TTC549 (cell line): Measurements from ENCODE around the gene ITPA.

Experiments
- FAIRE-seq: peaks from 2 replicates; lab custom pipeline; 2012; peaks lifted over from hg19 to GRCh38; lab: Jason Lieb, UNC

The ITPA gene

DNA sequence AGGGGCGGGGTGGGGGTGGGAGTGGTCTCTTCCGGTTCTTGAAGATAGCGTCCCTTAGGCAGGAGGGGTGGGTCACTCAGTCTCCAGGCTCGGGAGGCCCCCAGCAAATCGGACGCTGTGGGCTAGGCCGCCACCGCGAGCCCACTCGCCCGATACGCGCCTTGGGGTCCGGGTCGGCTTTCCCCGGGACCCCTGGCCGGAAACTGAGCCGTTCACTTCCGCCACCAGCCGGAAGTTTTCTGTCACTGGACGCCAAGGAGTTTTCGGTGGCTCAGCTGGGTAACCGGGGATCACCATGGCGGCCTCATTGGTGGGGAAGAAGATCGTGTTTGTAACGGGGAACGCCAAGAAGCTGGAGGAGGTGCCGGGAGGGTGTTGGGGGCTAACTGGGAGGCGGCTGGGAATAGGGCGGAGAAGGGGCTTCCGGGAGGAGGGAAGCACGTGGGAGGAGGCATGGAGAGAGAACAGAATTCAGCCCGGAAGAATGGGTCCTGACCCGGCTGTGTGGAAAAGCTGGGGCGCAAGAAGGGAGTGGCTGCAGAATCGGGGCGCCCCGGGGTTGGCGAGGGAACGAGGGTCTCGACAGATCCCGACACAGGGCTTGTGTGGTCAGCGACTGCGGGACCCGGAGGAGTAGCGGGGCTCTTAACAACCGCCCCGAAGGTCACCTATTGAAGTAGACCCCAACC is at the start of gene ITPA:
Gene ITPA (plus strand): TSS at position 242 of the 689 bp plus-strand sequence. CDS start 54 bp downstream, at position 296.
- FAIRE-seq, result no peak

DNA sequence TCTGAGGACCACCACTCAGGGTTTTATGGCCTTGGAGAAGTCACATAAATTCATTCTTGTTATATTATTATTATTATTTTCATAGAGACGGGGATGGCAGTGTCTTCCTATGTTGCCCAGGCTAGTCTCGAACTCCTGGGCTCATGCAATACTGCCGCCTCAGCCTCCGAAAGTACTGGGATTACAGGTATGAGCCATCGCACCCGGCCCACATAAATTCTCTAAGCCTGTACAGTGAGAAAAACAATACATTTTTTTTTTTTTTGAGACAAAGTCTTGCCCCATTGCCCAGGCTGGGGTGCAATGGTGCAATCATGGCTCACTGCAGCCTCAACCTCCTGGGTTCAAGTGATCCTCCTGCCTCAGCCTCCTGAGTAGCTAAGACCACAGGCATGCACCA is 48.9 kb upstream of the ITPA start:
- FAIRE-seq, result no peak

- FAIRE-seq, result no peak
These were observed 47.8 kb upstream of the ITPA start for GRCh38 chr20:3161316-3162079.

GRCh38 chr20:3162080-3162611 is 47.2 kb upstream of the ITPA start:
- FAIRE-seq, result no peak

GRCh38 chr20:3163099-3164042 is 45.9 kb upstream of the ITPA start:
- FAIRE-seq, result no peak

DNA sequence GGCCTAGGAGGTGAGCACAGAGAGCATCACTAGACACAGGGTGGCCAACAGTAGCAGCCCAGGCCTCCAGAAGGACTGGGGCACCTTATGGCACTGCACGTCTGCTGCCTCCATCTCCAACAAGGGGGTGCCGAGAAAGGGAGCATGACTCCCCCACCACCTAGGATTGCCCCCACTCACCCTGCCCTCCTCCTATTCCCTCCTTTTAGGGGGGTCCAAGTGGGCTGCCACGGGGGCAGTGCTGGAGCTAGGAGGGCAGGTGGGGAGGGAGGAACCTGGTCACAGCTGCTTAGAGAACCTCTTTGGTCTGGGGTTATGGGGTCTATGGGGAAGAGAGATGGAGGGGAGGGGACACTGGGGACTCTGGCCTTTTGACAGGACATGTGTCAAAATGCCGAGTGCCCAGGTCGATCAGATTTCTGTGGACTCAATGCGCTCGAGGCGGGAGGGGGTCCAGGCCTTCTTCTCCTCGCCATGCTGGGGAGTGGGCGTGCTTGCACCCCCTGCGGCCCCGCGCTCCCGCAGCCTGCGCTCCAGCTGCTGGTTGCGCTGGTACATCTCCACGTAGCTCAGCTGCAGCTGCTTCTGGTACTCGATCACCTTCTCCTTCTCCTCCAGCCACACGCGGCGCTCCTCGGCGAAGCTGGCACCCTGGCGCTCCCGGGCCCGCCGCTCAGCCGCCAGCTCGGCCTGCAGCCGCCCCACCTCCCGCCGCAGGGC is 45.1 kb upstream of the ITPA start:
- FAIRE-seq, result no peak

DNA sequence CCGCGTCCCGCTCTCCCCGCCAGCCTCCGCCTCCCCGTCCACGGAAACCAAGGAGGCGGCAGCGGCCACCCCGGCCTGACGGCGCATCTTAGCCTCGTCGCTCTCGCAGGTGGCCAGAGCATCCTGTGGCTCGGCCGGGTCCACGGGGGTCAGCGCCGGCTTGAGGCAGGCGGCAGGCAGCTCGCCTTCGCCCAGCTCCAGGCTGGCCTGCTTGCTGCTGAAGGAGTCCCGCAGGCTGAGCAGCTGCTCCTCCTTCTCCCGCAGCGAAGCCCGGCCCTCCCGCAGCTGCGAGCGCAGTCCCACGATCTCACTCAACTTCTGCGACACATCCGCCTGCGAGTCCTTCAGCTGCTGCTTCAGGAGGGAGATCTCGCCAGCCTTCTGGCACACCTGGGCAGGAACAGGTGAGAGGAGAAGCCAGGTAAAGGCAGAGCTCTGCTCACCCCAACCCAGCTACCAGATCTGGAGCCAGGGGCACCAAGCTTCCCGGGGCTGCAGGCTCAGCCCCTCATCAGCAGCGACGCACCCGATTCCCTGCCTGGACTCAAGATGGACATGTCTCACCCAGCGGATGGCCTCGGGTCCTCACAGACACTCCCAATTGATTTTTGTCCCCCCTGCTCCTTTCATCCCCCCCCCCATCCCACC is 44.4 kb upstream of the ITPA start:
- no peak for FAIRE-seq

GRCh38 chr20:3165473-3166337 is 43.6 kb upstream of the ITPA start:
- FAIRE-seq, result no peak

- no peak for FAIRE-seq
These were observed 42.9 kb upstream of the ITPA start for GRCh38 chr20:3166338-3166912.

DNA sequence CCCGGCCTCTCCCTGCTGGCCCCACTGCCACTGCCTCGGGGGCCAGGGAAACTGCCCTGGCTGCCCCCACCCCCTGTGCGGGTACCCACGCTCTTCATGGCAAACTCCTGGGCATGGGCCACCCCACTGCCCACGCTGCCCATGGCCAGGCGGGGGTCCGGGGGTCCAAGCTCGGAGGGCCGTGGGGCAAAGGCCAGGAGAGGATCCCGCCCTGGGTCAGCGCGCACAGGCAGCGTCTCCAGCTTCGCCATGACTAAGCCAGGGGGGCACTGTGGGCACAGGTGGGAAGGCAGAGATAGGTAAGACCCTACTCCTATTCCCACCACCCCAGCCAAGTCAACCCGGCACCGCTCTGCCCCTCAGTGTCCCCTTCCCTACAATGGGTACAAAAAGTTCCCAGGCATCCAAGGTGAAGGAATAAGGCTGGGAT is 42.4 kb upstream of the ITPA start:
- no peak for FAIRE-seq

- no peak for FAIRE-seq
These were observed 41.6 kb upstream of the ITPA start for GRCh38 chr20:3167738-3168078.

GRCh38 chr20:3168079-3168828 is 41.0 kb upstream of the ITPA start:
- no peak for FAIRE-seq

DNA sequence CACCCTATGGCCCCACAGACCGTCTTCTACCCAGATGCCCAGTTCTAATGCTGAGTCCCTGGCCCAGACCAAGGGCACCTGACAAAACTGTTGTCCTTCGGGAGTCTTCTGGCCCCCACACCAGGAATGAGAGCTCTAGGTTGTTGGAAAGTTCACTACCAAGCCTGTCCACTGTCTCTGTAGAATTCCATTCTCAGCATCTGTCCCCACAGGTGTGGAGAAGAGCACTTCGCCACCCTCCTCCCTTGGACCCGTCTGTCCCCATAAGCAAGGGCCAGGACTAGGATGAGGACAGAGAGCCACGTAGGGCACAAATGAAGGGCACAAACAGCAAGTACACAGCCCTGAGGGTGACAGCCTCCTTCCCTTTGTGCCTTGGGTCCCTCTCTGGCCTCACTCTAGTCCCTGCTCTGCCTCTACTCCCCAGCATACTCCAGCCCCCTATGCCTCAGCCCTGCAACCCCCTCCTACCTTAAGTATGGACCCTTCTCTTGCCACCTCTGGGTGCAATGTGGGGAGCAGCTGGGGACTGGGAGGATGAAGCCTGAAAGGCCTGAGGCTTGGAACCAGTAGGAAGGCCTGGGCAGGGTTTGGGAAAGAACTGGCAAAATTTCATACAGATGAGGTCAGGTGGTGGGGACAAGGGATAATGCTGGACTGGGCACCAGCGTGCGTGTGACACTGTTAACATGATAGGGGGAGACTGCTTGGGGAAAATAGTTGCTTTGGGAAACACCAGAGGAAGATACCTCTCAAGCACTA is 40.3 kb upstream of the ITPA start:
- no peak for FAIRE-seq

DNA sequence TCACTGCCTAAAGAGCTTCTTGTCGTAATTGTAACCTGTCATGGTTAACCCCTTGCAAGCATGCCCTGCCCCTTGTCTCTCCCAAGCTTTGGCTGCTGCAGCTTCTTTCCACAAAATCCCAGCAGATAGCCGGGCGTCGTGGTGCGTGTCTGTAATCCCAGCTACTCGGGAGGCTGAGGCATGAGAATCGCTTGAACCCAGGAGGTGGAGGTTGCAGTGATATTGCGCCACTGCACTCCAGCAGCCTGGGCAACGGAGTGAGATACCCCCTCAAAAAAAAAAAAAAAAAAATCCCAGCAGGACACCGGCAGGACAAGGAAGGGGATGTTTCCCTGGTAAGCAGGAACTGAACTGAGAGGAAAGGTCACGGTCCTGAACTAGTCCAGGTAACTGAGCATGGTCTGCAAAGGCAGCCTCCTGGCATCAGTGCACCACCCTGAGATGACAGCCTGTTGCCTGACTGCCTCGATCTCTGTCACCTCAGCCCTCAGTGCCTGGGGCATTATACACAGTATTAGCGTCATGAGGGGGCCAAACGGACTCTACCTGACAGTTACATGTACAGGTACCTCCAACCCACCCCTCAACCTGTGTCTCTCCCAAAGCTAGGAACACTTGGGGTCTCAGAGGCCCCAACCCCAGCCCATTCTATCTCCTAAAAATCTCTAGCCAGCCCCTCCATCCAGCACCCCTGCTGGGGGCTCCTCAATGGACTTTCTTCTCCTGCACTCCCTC is 37.7 kb upstream of the ITPA start:
- no peak for FAIRE-seq

DNA sequence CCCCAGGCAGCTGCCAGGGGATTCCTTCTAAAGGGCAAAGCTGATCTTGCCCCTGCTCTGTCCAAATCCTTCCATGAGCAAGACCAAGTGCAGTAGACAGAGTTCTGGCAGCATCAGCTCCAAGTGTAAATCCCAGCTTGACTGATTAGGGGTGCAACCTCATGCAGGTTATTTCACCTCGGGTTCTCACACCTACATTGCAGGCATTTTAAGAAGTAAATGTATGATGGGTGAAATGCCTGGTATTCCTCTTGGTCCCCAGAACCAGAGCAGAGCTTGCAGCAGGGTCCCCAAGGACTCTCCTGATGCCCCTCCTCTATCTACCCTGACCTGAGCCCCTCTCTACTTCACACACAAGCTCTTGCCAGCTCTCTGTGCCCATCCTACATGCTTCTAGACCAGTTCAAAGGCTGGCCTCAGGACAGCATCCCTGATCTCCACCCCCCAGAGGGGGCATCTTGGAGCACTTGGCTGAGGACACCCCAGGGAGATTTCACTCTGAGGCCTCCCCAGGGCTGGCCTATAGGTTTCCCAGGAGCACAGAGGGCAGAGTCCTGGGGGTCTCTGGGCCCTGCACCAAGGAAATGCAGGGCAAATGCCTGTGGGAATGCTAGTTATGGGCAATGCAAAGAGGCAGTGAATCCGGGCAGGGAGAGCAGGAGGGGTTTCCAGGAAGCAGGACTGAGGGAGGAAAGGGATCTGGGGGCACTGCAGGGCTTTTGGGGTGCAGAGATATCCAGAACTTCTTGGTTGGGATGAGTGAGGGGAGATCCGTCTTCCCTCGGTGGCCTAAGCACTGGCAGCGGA is 37.0 kb upstream of the ITPA start:
- no peak for FAIRE-seq

DNA sequence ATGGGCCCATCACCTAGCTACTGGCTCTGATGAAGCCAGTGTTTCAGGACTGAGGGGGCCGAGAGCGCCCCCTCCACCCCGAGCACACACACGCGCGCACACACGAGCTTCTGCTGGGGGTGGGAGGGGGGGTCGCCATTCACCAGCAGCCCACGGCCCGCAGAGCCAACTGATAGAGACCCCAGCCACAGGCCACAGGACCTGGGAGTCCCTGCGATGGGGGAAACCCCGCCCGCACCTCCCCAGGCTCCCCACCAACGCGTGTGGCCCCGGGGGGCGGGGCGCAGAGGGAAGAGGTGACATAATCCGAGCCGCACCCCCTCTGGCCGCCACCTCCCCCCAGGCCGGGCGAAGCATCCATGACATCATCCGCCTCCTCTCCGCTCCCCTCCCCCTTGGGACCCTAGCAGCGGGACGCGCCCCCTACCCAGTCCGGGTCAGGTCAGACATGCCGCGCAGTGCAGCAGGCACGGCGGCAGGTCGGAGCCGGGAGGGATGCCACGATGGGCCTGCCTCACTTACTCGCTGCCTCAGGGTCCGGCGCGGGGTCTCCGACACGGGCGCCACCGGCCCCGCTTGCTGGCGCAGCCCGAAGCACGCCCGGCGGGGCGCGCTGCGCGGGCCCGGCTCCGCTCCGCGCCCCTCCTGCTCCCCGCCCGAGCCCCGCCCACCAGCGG is 36.2 kb upstream of the ITPA start, which contains the start of gene LZTS3:
Gene LZTS3 (minus strand): TSS at position 617 of the 677 bp plus-strand sequence. CDS start 6,386 bp downstream, outside the sequence.
- no peak for FAIRE-seq
